Thyroid gland (tissue), 4 donors: Measurements from ENCODE around the gene MRPS7.

Source experiments
- POLR2A ChIP-seq, 2 donors: fragments of 450-650 bp; IDR thresholded peaks; one replicate each; pipeline ENCODE4 v1.6.1; 2017; ENCODE audit warnings: antibody characterized with exemption in 2 of 2, mild to moderate bottlenecking in 2 of 2, moderate library complexity in 1 of 2
- TF ChIP-seq, protein P1 (sequence below), 6 experiments: fragments of 200-600 bp in 3 of 6; fragments of 450-650 bp in 3 of 6; sonication (generic) in 3 of 6; IDR thresholded peaks; one replicate each; pipeline ENCODE4 v1.5.1; 2016 to 2019; ENCODE audit warnings: antibody characterized with exemption in 6 of 6, mild to moderate bottlenecking in 2 of 6, inconsistent platforms in 1 of 6, moderate library complexity in 1 of 6

DNA sequence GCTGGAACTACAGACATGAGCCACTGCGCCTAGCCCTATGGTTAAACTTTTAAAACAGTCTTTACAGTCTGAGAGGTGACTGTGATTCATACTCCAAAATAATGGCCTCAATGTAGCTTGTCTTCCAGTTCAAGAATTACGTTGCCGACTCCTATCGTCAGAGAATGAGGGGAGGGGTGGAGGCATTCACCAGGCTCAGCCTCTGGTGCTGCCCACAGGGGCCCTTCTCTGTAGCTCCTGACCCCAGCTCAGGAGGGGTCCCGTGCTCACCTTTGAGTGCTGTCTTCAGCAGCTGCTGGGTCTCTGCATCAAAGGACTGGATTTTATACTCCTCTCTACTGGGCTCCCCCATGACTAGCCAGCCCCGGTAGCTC, 8.2 kb downstream of the MRPS7 start:
- TF ChIP-seq, protein P1, sequence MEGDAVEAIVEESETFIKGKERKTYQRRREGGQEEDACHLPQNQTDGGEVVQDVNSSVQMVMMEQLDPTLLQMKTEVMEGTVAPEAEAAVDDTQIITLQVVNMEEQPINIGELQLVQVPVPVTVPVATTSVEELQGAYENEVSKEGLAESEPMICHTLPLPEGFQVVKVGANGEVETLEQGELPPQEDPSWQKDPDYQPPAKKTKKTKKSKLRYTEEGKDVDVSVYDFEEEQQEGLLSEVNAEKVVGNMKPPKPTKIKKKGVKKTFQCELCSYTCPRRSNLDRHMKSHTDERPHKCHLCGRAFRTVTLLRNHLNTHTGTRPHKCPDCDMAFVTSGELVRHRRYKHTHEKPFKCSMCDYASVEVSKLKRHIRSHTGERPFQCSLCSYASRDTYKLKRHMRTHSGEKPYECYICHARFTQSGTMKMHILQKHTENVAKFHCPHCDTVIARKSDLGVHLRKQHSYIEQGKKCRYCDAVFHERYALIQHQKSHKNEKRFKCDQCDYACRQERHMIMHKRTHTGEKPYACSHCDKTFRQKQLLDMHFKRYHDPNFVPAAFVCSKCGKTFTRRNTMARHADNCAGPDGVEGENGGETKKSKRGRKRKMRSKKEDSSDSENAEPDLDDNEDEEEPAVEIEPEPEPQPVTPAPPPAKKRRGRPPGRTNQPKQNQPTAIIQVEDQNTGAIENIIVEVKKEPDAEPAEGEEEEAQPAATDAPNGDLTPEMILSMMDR (IDR thresholded peaks at IDR 0.05), result no peak
- TF ChIP-seq POLR2A (IDR thresholded peaks at IDR 0.05), result no peak
